Keratinocyte (primary cell): Measurements from ENCODE around the gene EXOC6B.

ENCODE experiments used
- EZH2 ChIP-seq: IDR thresholded peaks from one replicate; pipeline ENCODE4 v1.6.1; 2012; ENCODE audit warnings: inconsistent platforms, mild to moderate bottlenecking, low read length, moderate library complexity
- TF ChIP-seq, protein P1 (sequence below), 3 experiments: IDR thresholded peaks in 1 of 3; conservative IDR thresholded peaks in 1 of 3; optimal IDR thresholded peaks in 1 of 3; 2 replicates in 2 of 3; 3 replicates in 1 of 3; pipeline versions ENCODE3 to v1.5.1; 2011; ENCODE audit warnings: low read length in 3 of 3, mild to moderate bottlenecking in 3 of 3, moderate library complexity in 2 of 3, control low read depth in 1 of 3, inconsistent platforms in 1 of 3; ENCODE audit not compliant: insufficient read depth in 2 of 3; ENCODE audit errors: extremely low read depth in 1 of 3

GRCh38 chr2:72682061-72682460 lies 143.8 kb downstream of the EXOC6B start:
- TF ChIP-seq, protein P1, sequence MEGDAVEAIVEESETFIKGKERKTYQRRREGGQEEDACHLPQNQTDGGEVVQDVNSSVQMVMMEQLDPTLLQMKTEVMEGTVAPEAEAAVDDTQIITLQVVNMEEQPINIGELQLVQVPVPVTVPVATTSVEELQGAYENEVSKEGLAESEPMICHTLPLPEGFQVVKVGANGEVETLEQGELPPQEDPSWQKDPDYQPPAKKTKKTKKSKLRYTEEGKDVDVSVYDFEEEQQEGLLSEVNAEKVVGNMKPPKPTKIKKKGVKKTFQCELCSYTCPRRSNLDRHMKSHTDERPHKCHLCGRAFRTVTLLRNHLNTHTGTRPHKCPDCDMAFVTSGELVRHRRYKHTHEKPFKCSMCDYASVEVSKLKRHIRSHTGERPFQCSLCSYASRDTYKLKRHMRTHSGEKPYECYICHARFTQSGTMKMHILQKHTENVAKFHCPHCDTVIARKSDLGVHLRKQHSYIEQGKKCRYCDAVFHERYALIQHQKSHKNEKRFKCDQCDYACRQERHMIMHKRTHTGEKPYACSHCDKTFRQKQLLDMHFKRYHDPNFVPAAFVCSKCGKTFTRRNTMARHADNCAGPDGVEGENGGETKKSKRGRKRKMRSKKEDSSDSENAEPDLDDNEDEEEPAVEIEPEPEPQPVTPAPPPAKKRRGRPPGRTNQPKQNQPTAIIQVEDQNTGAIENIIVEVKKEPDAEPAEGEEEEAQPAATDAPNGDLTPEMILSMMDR (optimal IDR thresholded peaks at IDR 0.05 in 1 of 3, IDR thresholded peaks at IDR 0.05 in 1 of 3, conservative IDR thresholded peaks at IDR 0.05 in 1 of 3; ENCODE audit: extremely low read depth in 1 of 3, insufficient read depth in 2 of 3, low read length in 3 of 3): no peak
- no peak for TF ChIP-seq EZH2
